Loucy (cell line): ENCODE results near the gene SMIM45.

Experiments
- CTCF ChIP-seq: fragments of 200-600 bp; sonication (generic); conservative IDR thresholded peaks from 2 replicates; pipeline ENCODE4 v1.5.1; 2014; ENCODE audit warnings: mild to moderate bottlenecking, antibody characterized with exemption, low read length
- EZH2phosphoT487 ChIP-seq: fragments of 200-600 bp; IDR thresholded peaks from 2 replicates; pipeline ENCODE4 v1.6.1; 2018; ENCODE audit warnings: antibody characterized with exemption, mild to moderate bottlenecking, moderate library complexity, borderline replicate concordance

- no peak for TF ChIP-seq CTCF
- no peak for TF ChIP-seq EZH2phosphoT487
Measured at GRCh38 chr22:41957941-41958556, 6.1 kb downstream of the SMIM45 start.
